HG02852 (cell line): Measurements from ENCODE around the gene KLK14.

Source experiments
- ATAC-seq: cut with Tn5 transposase; IDR thresholded peaks from one replicate; pipeline ENCODE4 v1.9.1; 2021; ENCODE audit warnings: mild to moderate bottlenecking, moderate library complexity; ENCODE audit not compliant: unreplicated experiment

The KLK14 gene

GRCh38 chr19:51047031-51047335, 35.7 kb downstream of the KLK14 start:
- ATAC-seq = no peak

GRCh38 chr19:51044327-51044726, 38.4 kb downstream of the KLK14 start:
- ATAC-seq = no peak

GRCh38 chr19:51043497-51043896, 39.2 kb downstream of the KLK14 start:
- no peak for ATAC-seq

GRCh38 chr19:51040151-51040550, 42.5 kb downstream of the KLK14 start:
- no peak for ATAC-seq

GRCh38 chr19:51036519-51036918, 46.2 kb downstream of the KLK14 start:
- no peak for ATAC-seq

- ATAC-seq = no peak
Observed at GRCh38 chr19:51034704-51035103, 48.0 kb downstream of the KLK14 start, which contains the start of gene KLK12. KLK12 (minus strand) TSS chr19:51035002; CDS start chr19:51034621, 381 bp downstream.

- ATAC-seq = no peak
Observed at GRCh38 chr19:51031880-51032225, 50.8 kb downstream of the KLK14 start.

- no peak for ATAC-seq
Observed at GRCh38 chr19:51031220-51031879, 51.3 kb downstream of the KLK14 start.

GRCh38 chr19:51030631-51031030, 52.1 kb downstream of the KLK14 start:
- no peak for ATAC-seq

GRCh38 chr19:51029718-51030117, 53.0 kb downstream of the KLK14 start:
- ATAC-seq = no peak
